ENCODE data around the gene SKAP2. TPM values are rescaled to one million over a fixed set of nuclear protein-coding genes. Genes with fewer than 3 reads are reported as not detected.
A peak's percentile ranks its signal among the peaks of the same experiment; 100 is the strongest.

Gene SKAP2
- polyA plus RNA-seq, 1 of the 3 experiments (the other 2 are of a cell fraction), result 0.69 TPM

- H3K27me3 ChIP-seq (ENCODE audit: insufficient read depth), result no peaks in the 10 kb centered on the region
- no peak overlapping the region for H2AFZ ChIP-seq (ENCODE audit: low read depth)
- H3K36me3 ChIP-seq (replicated peaks in 1 of 2; ENCODE audit: control insufficient read depth in 1 of 2, insufficient read depth in 2 of 2, low read length in 1 of 2), result no peaks in the 10 kb centered on the region
- no peaks in the 10 kb centered on the region for H3K9me2 ChIP-seq
- no peak overlapping the region for H3K9ac ChIP-seq
- H3K4me3 ChIP-seq (ENCODE audit: low read depth in 2 of 2, low read length in 1 of 2), result no peak overlapping the region
- no peak overlapping the region for H3K4me2 ChIP-seq
- ChIA-PET CTCF (interaction anchor here (1.1 to 16.0 kb wide), 8 partner anchors 10 to 764 kb away, joined by 4 to 716 read pairs (median 10); no protein-coding TSS in a partner anchor), POLR2A (no interaction called here)
- H3K4me1 ChIP-seq (ENCODE audit: control insufficient read depth in 1 of 2, insufficient read depth in 2 of 2, low read depth in 1 of 2, low read length in 1 of 2), result peaks cover 0 to 6% of the 10 kb centered on the region in 2 experiments; a peak in 1 of 4 replicates
- H4K20me1 ChIP-seq (ENCODE audit: insufficient read depth), result no peaks in the 10 kb centered on the region
- H3F3A ChIP-seq (replicated peaks; ENCODE audit: insufficient read depth), result no peaks in the 10 kb centered on the region
- no peaks in the 10 kb centered on the region for H3K79me2 ChIP-seq (ENCODE audit: insufficient read depth)
- TF ChIP-seq JUND (IDR thresholded peaks at IDR 0.05), result no peak
- TF ChIP-seq GATA2 (CRISPR knock-in tag; IDR thresholded peaks at IDR 0.05), result no peak
- no peak for TF ChIP-seq ZBTB33 (IDR thresholded peaks at IDR 0.05; ENCODE audit: borderline replicate concordance, low read depth)
- no peaks in the 10 kb centered on the region for H3K9me3 ChIP-seq
- no peak for DNase-seq
- H3K27ac ChIP-seq (ENCODE audit: low read depth in 2 of 2, low read length in 1 of 2), result no peak overlapping the region
- WGBS (ENCODE audit: low lambda C conversion rate), result 25% methylated on average over 4 of the region's 4 CpGs
Observed at GRCh38 chr7:26656735-26657134, 207.7 kb downstream of the SKAP2 start.

DNA sequence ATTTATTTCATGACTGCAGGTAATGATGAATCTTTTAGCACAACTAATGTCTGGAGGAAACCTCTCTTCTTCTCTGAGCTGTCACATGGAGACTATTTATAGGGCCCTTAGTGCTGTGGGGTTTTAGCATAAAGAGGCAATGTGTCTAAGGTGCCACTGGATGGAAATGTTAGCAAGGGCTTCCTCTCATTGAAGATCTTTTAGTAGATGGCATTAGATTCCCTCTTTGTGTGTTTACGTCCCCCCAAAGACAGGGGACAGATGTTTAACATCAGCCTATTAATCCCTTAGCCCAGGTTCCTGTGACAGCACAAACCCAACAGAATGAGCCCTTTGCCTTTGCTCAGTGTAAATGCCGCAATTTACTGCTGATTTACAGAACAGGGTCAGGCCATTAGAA is 208.6 kb downstream of the SKAP2 start:
- no peak for DNase-seq
- Histone ChIP-seq H3K9me3 (no peaks in the 10 kb centered on the region), H2AFZ (ENCODE audit: low read depth) (no peak overlapping the region), H3K27ac (ENCODE audit: low read depth in 2 of 2, low read length in 1 of 2) (no peak overlapping the region), H3K79me2 (ENCODE audit: insufficient read depth) (no peaks in the 10 kb centered on the region), H3K4me2 (no peak overlapping the region), H3F3A (replicated peaks; ENCODE audit: insufficient read depth) (no peaks in the 10 kb centered on the region), H3K27me3 (ENCODE audit: insufficient read depth) (no peaks in the 10 kb centered on the region), H3K9ac (no peak overlapping the region), H3K4me1 (ENCODE audit: control insufficient read depth in 1 of 2, insufficient read depth in 2 of 2, low read depth in 1 of 2, low read length in 1 of 2) (peaks cover 0 to 6% of the 10 kb centered on the region in 2 experiments; a peak in 1 of 4 replicates), H3K4me3 (ENCODE audit: low read depth in 2 of 2, low read length in 1 of 2) (no peak overlapping the region), H4K20me1 (ENCODE audit: insufficient read depth) (no peaks in the 10 kb centered on the region), H3K9me2 (no peaks in the 10 kb centered on the region), H3K36me3 (replicated peaks in 1 of 2; ENCODE audit: control insufficient read depth in 1 of 2, insufficient read depth in 2 of 2, low read length in 1 of 2) (no peaks in the 10 kb centered on the region)
- ChIA-PET CTCF (interaction anchor here (0.5 to 16.0 kb wide), 10 partner anchors 11 to 763 kb away, joined by 3 to 716 read pairs (median 8); no protein-coding TSS in a partner anchor), POLR2A (no interaction called here)
- TF ChIP-seq RAD21 (IDR thresholded peaks at IDR 0.05; ENCODE audit: low read length), result no peak
- WGBS (ENCODE audit: low lambda C conversion rate), result 46% methylated on average over 2 of the region's 2 CpGs

- Histone ChIP-seq H3K9me2 (no peaks in the 10 kb centered on the region), H3F3A (replicated peaks; ENCODE audit: insufficient read depth) (no peaks in the 10 kb centered on the region), H3K9me3 (no peaks in the 10 kb centered on the region), H3K9ac (no peak overlapping the region), H3K4me2 (no peak overlapping the region), H2AFZ (ENCODE audit: low read depth) (no peak overlapping the region), H3K4me3 (ENCODE audit: low read depth in 2 of 2, low read length in 1 of 2) (no peak overlapping the region), H3K4me1 (ENCODE audit: control insufficient read depth in 1 of 2, insufficient read depth in 2 of 2, low read depth in 1 of 2, low read length in 1 of 2) (peaks cover 0 to 6% of the 10 kb centered on the region in 2 experiments; a peak in 1 of 4 replicates), H3K27me3 (ENCODE audit: insufficient read depth) (no peaks in the 10 kb centered on the region), H3K36me3 (replicated peaks in 1 of 2; ENCODE audit: control insufficient read depth in 1 of 2, insufficient read depth in 2 of 2, low read length in 1 of 2) (no peaks in the 10 kb centered on the region), H3K27ac (ENCODE audit: low read depth in 2 of 2, low read length in 1 of 2) (no peak overlapping the region), H4K20me1 (ENCODE audit: insufficient read depth) (no peaks in the 10 kb centered on the region), H3K79me2 (ENCODE audit: insufficient read depth) (no peaks in the 10 kb centered on the region)
- 62% methylated on average over 8 of the region's 8 CpGs for WGBS (ENCODE audit: low lambda C conversion rate)
- POLR2A ChIA-PET, result no interaction called here
- CTCF ChIA-PET, result interaction anchor here (1.2 kb wide), 1 partner anchor 14 kb away, joined by 3 read pairs; no protein-coding TSS in a partner anchor
- no peak for DNase-seq
- TF ChIP-seq MEF2A (IDR thresholded peaks at IDR 0.05; ENCODE audit: borderline replicate concordance, low read depth) (no peak), EZH2phosphoT487 (IDR thresholded peaks at IDR 0.05; ENCODE audit: borderline replicate concordance, low read depth) (no peak), ZBTB33 (IDR thresholded peaks at IDR 0.05; ENCODE audit: borderline replicate concordance, low read depth) (no peak), POLR2AphosphoS5 (IDR thresholded peaks at IDR 0.05; ENCODE audit: low read depth, low read length) (no peak), NFIC (IDR thresholded peaks at IDR 0.05; ENCODE audit: borderline replicate concordance) (peak; percentile 13; the same call in 1 of the 2 replicates)
Observed at GRCh38 chr7:26653430-26654399, 210.7 kb downstream of the SKAP2 start.
